ENCODE data around the gene TMEM270. TPM values are rescaled to one million over a fixed set of nuclear protein-coding genes. Genes with fewer than 3 reads are reported as not detected.

TMEM270 gene
- total RNA-seq, 1 experiment from 2014 or later, result not detected

DNA sequence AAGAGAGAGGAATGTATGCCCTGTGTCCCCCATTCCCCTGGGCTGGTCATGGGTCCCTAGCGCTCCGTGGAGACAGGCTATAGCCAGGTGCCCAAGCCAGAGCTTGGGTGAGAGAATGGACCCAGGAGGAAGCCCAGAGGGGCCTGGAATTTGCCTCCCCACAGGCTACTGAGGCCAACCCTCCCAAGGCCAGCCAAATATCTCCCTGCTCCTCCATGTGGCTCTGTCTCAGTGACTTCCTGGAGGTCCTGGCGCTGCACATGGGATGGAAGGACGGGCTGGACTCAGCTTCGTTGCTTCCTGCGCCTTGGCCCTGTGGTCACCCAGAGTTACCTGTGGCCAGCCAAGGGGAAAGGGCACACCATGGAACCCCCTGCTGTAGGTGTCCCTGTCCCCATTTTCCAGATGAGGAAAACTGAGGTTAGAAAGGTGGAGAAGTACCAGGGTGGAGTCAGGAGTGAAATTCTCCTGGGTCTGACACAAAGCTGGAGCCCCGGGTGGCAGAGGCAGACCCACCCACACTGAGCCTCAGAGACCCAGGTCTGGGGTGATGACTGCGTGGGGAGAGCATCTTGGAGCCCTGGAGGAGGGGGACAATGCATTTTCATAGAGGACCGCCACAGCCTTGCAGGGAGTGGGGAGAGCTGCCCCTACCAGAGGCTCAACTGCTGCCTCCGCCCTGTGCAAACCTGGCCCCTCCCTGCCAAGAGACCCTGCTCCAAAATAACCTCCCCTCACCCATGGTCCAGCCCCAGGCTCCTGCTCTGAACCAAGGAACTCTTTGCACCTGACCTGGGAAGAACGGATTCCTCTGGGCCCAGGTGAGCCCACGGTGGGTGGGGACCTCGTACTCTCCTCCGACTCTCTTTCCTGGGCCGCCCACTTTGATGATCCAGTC lies 42.6 kb downstream of the TMEM270 start:
- H3K27ac ChIP-seq (ENCODE audit: low read length), result no peak overlapping the region

DNA sequence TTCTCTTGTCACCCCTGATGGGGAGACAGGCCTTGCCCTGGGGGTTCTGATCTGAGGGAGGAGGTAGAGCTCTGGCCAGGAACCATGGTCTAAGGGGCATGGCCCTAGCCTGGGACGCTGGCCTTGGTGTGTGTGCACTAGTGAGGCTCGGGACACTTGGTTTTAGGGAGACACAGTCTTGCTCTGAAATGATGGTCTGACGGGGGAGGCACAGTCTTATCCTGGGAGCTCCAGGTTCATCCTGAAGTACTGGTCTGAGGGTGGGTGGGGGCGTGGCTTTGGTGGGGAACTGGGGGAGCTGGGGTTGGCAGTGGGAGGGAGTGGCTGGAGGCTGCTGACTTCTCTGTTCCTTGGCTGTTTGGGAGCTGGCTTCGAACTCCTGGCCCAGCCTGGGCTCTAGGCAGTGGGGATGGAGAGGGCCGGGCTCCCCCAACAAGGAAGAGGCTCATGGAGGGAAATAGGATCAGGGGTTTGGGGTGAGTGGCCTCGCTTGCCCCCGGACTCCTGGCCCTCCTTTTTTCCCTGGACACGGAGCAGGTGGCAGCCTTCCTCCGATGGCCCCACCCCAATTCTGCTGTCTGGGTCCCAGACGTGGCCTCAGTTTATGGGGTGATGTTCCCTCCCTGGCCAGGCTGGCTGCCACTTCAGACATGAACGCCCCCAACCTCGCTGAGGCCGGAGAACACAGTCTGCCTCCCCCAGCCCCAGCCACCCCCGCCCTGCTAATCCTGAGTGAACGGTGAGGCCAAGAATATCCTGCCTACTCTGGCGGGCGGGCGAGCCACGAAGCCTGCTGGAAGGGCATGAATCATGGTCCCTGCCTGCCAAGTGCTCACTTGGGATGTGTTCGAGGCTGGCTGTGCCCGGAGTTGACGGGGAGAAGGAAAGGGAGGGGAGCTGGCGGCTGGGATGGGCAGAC lies 43.5 kb downstream of the TMEM270 start:
- Histone ChIP-seq H4K20me1 (ENCODE audit: insufficient read depth, low read depth, low read length) (no peaks in the 10 kb centered on the region), H3K9me3 (ENCODE audit: low read length) (no peaks in the 10 kb centered on the region), H3K4me1 (ENCODE audit: low read length) (peaks cover 5% of the 10 kb centered on the region), H2AFZ (ENCODE audit: low read length) (no peak overlapping the region), H3K27ac (ENCODE audit: low read length) (no peak overlapping the region), H3K4me2 (ENCODE audit: low read depth, low read length, poor library complexity, severe bottlenecking) (no peak overlapping the region), H3K27me3 (ENCODE audit: low read length) (no peaks in the 10 kb centered on the region), H3K36me3 (ENCODE audit: insufficient read depth, low read length) (no peaks in the 10 kb centered on the region), H3K4me3 (ENCODE audit: low read length) (no peak overlapping the region), H3K9ac (ENCODE audit: low read length) (no peak overlapping the region), H3K79me2 (ENCODE audit: low read length) (no peaks in the 10 kb centered on the region), H3K9me2 (replicated peaks; ENCODE audit: insufficient read depth, low read length) (no peaks in the 10 kb centered on the region)
- no peak for DNase-seq

More for the DNA sequence above, 42.6 kb downstream of the TMEM270 start:
- Histone ChIP-seq H4K20me1 (ENCODE audit: insufficient read depth, low read depth, low read length) (no peaks in the 10 kb centered on the region), H3K9ac (ENCODE audit: low read length) (no peak overlapping the region), H2AFZ (ENCODE audit: low read length) (no peak overlapping the region), H3K4me2 (ENCODE audit: low read depth, low read length, poor library complexity, severe bottlenecking) (no peak overlapping the region), H3K4me1 (ENCODE audit: low read length) (no peaks in the 10 kb centered on the region), H3K4me3 (ENCODE audit: low read length) (no peak overlapping the region), H3K36me3 (ENCODE audit: insufficient read depth, low read length) (no peaks in the 10 kb centered on the region), H3K9me3 (ENCODE audit: low read length) (no peaks in the 10 kb centered on the region), H3K9me2 (replicated peaks; ENCODE audit: insufficient read depth, low read length) (no peaks in the 10 kb centered on the region), H3K79me2 (ENCODE audit: low read length) (no peaks in the 10 kb centered on the region), H3K27me3 (ENCODE audit: low read length) (no peaks in the 10 kb centered on the region)
- no peak for DNase-seq

DNA sequence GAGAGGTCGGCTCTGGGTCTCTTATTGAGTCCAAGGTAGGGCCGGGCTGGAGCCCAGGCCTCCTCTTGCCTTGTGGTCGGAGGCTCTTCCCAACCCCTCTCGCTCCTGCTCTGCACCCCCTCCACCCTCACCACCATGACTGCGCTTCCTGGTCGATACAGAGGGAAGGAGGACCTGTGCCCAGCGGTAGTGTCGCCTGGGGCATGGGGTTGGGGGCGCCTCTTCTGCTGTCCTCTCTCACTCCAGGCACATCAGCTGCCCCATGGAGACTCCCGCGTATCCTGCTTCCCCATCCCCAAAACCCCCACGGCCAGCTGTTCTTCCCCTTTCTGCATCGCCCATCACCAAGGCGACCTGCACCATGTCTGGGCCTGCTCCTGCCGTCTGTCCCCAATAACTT lies 44.4 kb downstream of the TMEM270 start:
- Histone ChIP-seq H3K4me2 (ENCODE audit: low read depth, low read length, poor library complexity, severe bottlenecking) (no peak overlapping the region), H3K4me1 (ENCODE audit: low read length) (peaks cover 6% of the 10 kb centered on the region), H3K36me3 (ENCODE audit: insufficient read depth, low read length) (no peaks in the 10 kb centered on the region), H3K4me3 (ENCODE audit: low read length) (no peak overlapping the region), H4K20me1 (ENCODE audit: insufficient read depth, low read depth, low read length) (no peaks in the 10 kb centered on the region), H3K79me2 (ENCODE audit: low read length) (no peaks in the 10 kb centered on the region), H3K27me3 (ENCODE audit: low read length) (no peaks in the 10 kb centered on the region), H3K9ac (ENCODE audit: low read length) (no peak overlapping the region), H3K27ac (ENCODE audit: low read length) (no peak overlapping the region), H3K9me2 (replicated peaks; ENCODE audit: insufficient read depth, low read length) (no peaks in the 10 kb centered on the region), H2AFZ (ENCODE audit: low read length) (no peak overlapping the region), H3K9me3 (ENCODE audit: low read length) (no peaks in the 10 kb centered on the region)
- no peak for DNase-seq

DNA sequence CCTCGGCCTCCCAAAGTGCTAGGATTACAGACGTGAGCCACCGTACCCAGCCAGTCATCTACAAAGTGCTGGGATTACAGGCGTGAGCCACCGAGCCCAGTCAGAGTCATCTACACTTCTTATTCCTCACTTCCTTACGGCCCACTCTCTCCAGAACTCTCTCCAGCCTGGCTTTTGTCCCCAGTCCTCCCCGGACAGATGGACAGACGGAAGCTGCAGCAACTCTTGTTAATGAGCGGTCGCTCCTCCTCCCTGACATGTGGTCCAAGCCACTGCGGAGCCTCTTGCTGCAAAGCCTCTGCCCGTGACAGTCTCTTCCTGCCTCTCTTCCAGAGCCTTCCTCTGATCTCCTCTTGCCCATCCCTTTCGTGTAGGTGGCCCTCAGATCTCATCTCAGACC lies 45.9 kb downstream of the TMEM270 start:
- no peak for DNase-seq
- Histone ChIP-seq H2AFZ (ENCODE audit: low read length) (no peak overlapping the region), H3K9me3 (ENCODE audit: low read length) (no peaks in the 10 kb centered on the region), H3K4me2 (ENCODE audit: low read depth, low read length, poor library complexity, severe bottlenecking) (no peak overlapping the region), H4K20me1 (ENCODE audit: insufficient read depth, low read depth, low read length) (no peaks in the 10 kb centered on the region), H3K36me3 (ENCODE audit: insufficient read depth, low read length) (no peaks in the 10 kb centered on the region), H3K79me2 (ENCODE audit: low read length) (no peaks in the 10 kb centered on the region), H3K4me3 (ENCODE audit: low read length) (no peak overlapping the region), H3K27me3 (ENCODE audit: low read length) (no peaks in the 10 kb centered on the region), H3K27ac (ENCODE audit: low read length) (no peak overlapping the region), H3K9me2 (replicated peaks; ENCODE audit: insufficient read depth, low read length) (no peaks in the 10 kb centered on the region), H3K9ac (ENCODE audit: low read length) (no peak overlapping the region), H3K4me1 (ENCODE audit: low read length) (peaks cover 6% of the 10 kb centered on the region)

DNA sequence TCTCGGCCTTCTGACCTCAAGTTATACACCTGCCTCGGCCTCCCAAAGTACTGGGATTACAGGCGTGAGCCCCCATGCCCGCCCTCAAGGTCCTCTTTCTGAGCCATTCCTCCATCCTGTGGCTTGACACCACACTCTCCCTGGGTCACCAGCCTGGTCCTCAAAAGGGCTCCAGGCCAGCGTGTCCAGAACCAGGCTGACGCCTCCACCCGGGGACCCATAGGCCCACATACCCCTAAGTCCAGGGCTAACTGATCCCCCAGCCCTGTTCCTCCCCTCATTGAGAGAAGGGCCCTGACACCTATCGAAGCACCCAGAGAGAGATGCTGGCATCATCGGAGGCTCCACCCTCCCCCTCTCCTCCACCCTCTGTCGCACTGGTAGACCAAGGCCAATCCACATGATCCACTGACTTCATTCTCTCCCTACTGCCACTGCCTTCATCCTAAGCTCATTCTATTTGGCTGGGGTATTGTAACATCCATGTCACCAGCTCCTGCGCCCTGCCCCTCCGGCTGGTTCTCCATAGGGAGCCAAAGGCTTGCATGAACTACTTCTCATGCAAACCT lies 46.7 kb downstream of the TMEM270 start:
- no peaks in the 10 kb centered on the region for H3K36me3 ChIP-seq (ENCODE audit: insufficient read depth, low read length)
- DNase-seq, result no peak
- H4K20me1 ChIP-seq (ENCODE audit: insufficient read depth, low read depth, low read length), result no peaks in the 10 kb centered on the region
- no peaks in the 10 kb centered on the region for H3K9me2 ChIP-seq (replicated peaks; ENCODE audit: insufficient read depth, low read length)
- H2AFZ ChIP-seq (ENCODE audit: low read length), result no peak overlapping the region
- H3K27ac ChIP-seq (ENCODE audit: low read length), result no peak overlapping the region
- H3K4me1 ChIP-seq (ENCODE audit: low read length), result peaks cover 6% of the 10 kb centered on the region
- H3K4me3 ChIP-seq (ENCODE audit: low read length), result no peak overlapping the region
- no peak overlapping the region for H3K4me2 ChIP-seq (ENCODE audit: low read depth, low read length, poor library complexity, severe bottlenecking)
- H3K79me2 ChIP-seq (ENCODE audit: low read length), result no peaks in the 10 kb centered on the region
- H3K9me3 ChIP-seq (ENCODE audit: low read length), result no peaks in the 10 kb centered on the region
- no peak overlapping the region for H3K9ac ChIP-seq (ENCODE audit: low read length)
- H3K27me3 ChIP-seq (ENCODE audit: low read length), result no peaks in the 10 kb centered on the region

DNA sequence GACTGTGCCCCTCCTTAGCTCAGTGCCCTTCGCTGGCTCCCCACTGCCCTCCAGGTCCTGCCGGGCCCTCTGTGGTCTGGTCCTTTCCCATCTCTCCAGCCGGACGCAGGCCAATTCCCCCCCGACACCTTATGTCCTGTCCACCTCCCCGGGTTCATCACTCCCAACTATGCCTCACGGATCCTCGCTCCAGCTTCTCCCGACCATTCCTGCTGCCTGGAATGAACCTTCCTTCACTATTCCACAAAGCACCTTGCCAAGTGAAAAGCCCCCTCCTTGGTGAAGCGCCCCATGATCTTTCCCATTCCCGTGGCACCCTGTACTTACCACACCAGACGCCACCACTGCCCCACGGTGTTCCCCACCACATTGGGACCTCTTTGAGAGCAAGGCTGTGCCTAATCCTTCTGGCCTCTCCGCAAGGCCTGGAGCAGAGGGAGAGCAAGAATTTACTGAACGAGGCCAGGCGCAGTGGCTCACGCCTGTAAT lies 47.2 kb downstream of the TMEM270 start:
- Histone ChIP-seq H2AFZ (ENCODE audit: low read length) (no peak overlapping the region), H3K79me2 (ENCODE audit: low read length) (no peaks in the 10 kb centered on the region), H3K27ac (ENCODE audit: low read length) (no peak overlapping the region), H3K27me3 (ENCODE audit: low read length) (no peaks in the 10 kb centered on the region), H3K9me3 (ENCODE audit: low read length) (no peaks in the 10 kb centered on the region), H3K9ac (ENCODE audit: low read length) (no peak overlapping the region), H3K4me3 (ENCODE audit: low read length) (no peak overlapping the region), H3K9me2 (replicated peaks; ENCODE audit: insufficient read depth, low read length) (no peaks in the 10 kb centered on the region), H4K20me1 (ENCODE audit: insufficient read depth, low read depth, low read length) (no peaks in the 10 kb centered on the region), H3K4me2 (ENCODE audit: low read depth, low read length, poor library complexity, severe bottlenecking) (no peak overlapping the region), H3K4me1 (ENCODE audit: low read length) (peaks cover 6% of the 10 kb centered on the region), H3K36me3 (ENCODE audit: insufficient read depth, low read length) (no peaks in the 10 kb centered on the region)
- DNase-seq, result no peak

DNA sequence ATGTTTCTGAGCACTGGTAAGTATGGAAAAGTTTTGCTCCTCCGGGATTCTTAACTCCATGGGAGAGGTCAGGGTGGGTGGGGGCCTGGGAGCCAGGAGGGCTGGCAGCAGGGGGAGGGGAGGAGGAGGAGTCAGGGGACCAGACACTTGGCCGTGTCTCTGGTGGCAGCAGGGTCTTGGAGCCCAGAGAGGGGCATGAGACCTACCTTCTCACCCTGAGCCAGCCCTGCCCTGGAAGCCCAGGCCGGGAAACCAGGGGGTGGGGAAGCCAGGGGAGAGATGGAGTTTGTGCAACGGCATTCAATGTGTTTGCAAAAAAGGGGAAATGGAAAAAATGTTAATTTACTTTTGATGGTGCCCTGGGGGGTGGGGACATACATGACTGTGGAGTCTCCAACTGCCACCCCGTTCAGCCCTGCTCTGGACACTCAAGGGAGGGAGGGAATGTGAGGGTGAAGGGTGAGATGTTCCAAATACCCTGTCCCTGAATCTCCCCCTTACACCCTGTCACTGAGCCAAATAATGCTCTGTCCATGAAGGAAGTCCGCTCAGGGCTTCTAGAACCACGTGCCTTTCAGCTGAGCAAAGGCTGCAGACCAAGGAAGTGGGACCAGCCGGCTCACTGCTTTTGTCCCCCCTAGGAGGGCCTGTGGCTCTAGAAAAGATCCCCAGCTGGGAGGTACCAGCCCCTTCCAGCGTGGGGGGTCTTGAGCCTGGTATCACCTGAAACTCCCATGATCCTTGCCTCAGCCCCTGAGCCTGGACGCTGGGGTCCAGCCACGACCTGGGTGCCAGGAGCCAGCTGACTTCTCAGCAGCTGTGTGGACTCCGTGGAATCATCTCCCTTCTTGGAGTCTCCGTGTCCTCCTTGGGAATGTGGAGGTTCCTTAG lies 48.3 kb downstream of the TMEM270 start:
- Histone ChIP-seq H3K9me2 (replicated peaks; ENCODE audit: insufficient read depth, low read length) (no peaks in the 10 kb centered on the region), H3K27ac (ENCODE audit: low read length) (no peak overlapping the region), H3K9me3 (ENCODE audit: low read length) (no peaks in the 10 kb centered on the region), H2AFZ (ENCODE audit: low read length) (no peak overlapping the region), H3K4me2 (ENCODE audit: low read depth, low read length, poor library complexity, severe bottlenecking) (no peak overlapping the region), H3K27me3 (ENCODE audit: low read length) (no peaks in the 10 kb centered on the region), H3K9ac (ENCODE audit: low read length) (no peak overlapping the region), H3K4me3 (ENCODE audit: low read length) (no peak overlapping the region), H4K20me1 (ENCODE audit: insufficient read depth, low read depth, low read length) (no peaks in the 10 kb centered on the region), H3K79me2 (ENCODE audit: low read length) (no peaks in the 10 kb centered on the region), H3K4me1 (ENCODE audit: low read length) (peaks cover 6% of the 10 kb centered on the region), H3K36me3 (ENCODE audit: insufficient read depth, low read length) (no peaks in the 10 kb centered on the region)
- DNase-seq, result peak; percentile 63

All from Karpas-422 (cell line).